DND-41 (cell line): ENCODE data around the gene MMP17.

Experiments used
- ATAC-seq: fragments of 200-7000 bp; cut with Tn5 transposase; 3 replicates; pipeline ENCODE4 v1.9.1; 2021; ENCODE audit warnings: low read depth; ENCODE audit not compliant: insufficient read depth
- DNase-seq: peaks from one replicate; pipeline ENCODE4 v3.0.0-alpha.2; 2020
- H2AFZ ChIP-seq: 2 replicates; pipeline ENCODE4 v1.6.0; 2012; ENCODE audit warnings: low read depth, low read length
- H3K27ac ChIP-seq: 2 replicates; pipeline ENCODE4 v1.5.1; 2012; ENCODE audit warnings: low read length, inconsistent platforms
- H3K27me3 ChIP-seq: fragments of 200-600 bp; sonication (generic); 2 replicates; pipeline ENCODE4 v1.6.0; 2012; ENCODE audit warnings: low read length, mild to moderate bottlenecking, inconsistent platforms; ENCODE audit not compliant: insufficient read depth, poor library complexity
- H3K36me3 ChIP-seq: 2 replicates; pipeline ENCODE4 v1.5.1; 2012; ENCODE audit warnings: low read length, inconsistent platforms; ENCODE audit not compliant: insufficient read depth
- H3K4me1 ChIP-seq: 2 replicates; pipeline ENCODE4 v1.5.1; 2012; ENCODE audit warnings: mild to moderate bottlenecking, low read length; ENCODE audit not compliant: insufficient read depth
- H3K4me2 ChIP-seq: 2 replicates; pipeline ENCODE4 v1.6.0; 2012; ENCODE audit warnings: mild to moderate bottlenecking, moderate library complexity, low read length, inconsistent platforms; ENCODE audit not compliant: insufficient read depth
- H3K4me3 ChIP-seq, 2 experiments: fragments of 200-600 bp in 1 of 2; shearing (Covaris generic) in 1 of 2; 2 replicates each; pipeline ENCODE4 v1.5.1; 2012 to 2016; ENCODE audit warnings: inconsistent platforms in 2 of 2, low read length in 2 of 2, mild to moderate bottlenecking in 2 of 2, low read depth in 1 of 2, moderate library complexity in 1 of 2
- H3K79me2 ChIP-seq: 2 replicates; pipeline ENCODE4 v1.6.0; 2012; ENCODE audit warnings: low read length, inconsistent platforms; ENCODE audit not compliant: insufficient read depth
- H3K9ac ChIP-seq: 2 replicates; pipeline ENCODE4 v1.6.0; 2012; ENCODE audit warnings: low read depth, mild to moderate bottlenecking, inconsistent platforms, low read length, moderate library complexity
- H3K9me3 ChIP-seq: 2 replicates; pipeline ENCODE4 v1.5.1; 2012; ENCODE audit warnings: low read length, moderate library complexity, mild to moderate bottlenecking, inconsistent platforms; ENCODE audit not compliant: insufficient read depth, severe bottlenecking
- H4K20me1 ChIP-seq: 2 replicates; pipeline ENCODE4 v1.6.0; 2012; ENCODE audit warnings: low read length; ENCODE audit not compliant: insufficient read depth
- CTCF ChIP-seq: IDR thresholded peaks from 2 replicates; pipeline ENCODE4 v1.5.1; 2012; ENCODE audit warnings: borderline replicate concordance, low read length, moderate library complexity, mild to moderate bottlenecking; ENCODE audit not compliant: poor library complexity, severe bottlenecking; ENCODE audit errors: extremely low read depth
- EZH2 ChIP-seq: IDR thresholded peaks from 3 replicates; pipeline ENCODE4 v1.6.1; 2012; ENCODE audit warnings: borderline replicate concordance, low read depth, mild to moderate bottlenecking, moderate library complexity, low read length, inconsistent platforms; ENCODE audit not compliant: severe bottlenecking

The MMP17 gene

GRCh38 chr12:131844656-131845055 lies 16.5 kb downstream of the MMP17 start:
- Histone ChIP-seq H3K79me2 (no peaks in the 10 kb centered on the region), H3K27me3 (no peaks in the 10 kb centered on the region), H3K36me3 (no peaks in the 10 kb centered on the region), H3K9ac (no peak overlapping the region), H3K4me1 (no peaks in the 10 kb centered on the region), H3K9me3 (no peaks in the 10 kb centered on the region), H3K4me2 (no peak overlapping the region), H4K20me1 (no peaks in the 10 kb centered on the region), H3K27ac (no peak overlapping the region), H2AFZ (no peak overlapping the region), H3K4me3 (no peak overlapping the region)
- DNase-seq: no peak
- ATAC-seq: no peak
- TF ChIP-seq CTCF (no peak), EZH2 (no peak)

GRCh38 chr12:131845121-131845520 lies 16.9 kb downstream of the MMP17 start:
- Histone ChIP-seq H2AFZ (no peak overlapping the region), H3K9ac (no peak overlapping the region), H3K27me3 (no peaks in the 10 kb centered on the region), H3K4me2 (no peak overlapping the region), H4K20me1 (no peaks in the 10 kb centered on the region), H3K36me3 (no peaks in the 10 kb centered on the region), H3K79me2 (no peaks in the 10 kb centered on the region), H3K9me3 (no peaks in the 10 kb centered on the region), H3K4me3 (no peak overlapping the region), H3K4me1 (no peaks in the 10 kb centered on the region), H3K27ac (no peak overlapping the region)
- no peak for DNase-seq
- no peak for ATAC-seq
- TF ChIP-seq CTCF: no peak
- TF ChIP-seq EZH2: no peak

GRCh38 chr12:131847456-131847855 lies 19.3 kb downstream of the MMP17 start:
- H3K27ac ChIP-seq: no peak overlapping the region
- DNase-seq: no peak
- H4K20me1 ChIP-seq: no peaks in the 10 kb centered on the region
- H3K4me1 ChIP-seq: 0 out of 2 replicates have a peak, but pooled peaks cover under 1% of the 10 kb centered on the region
- H3K27me3 ChIP-seq: no peaks in the 10 kb centered on the region
- no peak overlapping the region for H2AFZ ChIP-seq
- TF ChIP-seq CTCF (no peak), EZH2 (no peak)
- H3K79me2 ChIP-seq: no peaks in the 10 kb centered on the region
- H3K4me3 ChIP-seq: no peak overlapping the region
- H3K9ac ChIP-seq: no peak overlapping the region
- no peaks in the 10 kb centered on the region for H3K9me3 ChIP-seq
- no peaks in the 10 kb centered on the region for H3K36me3 ChIP-seq
- no peak overlapping the region for H3K4me2 ChIP-seq
- ATAC-seq: no peak

- Histone ChIP-seq H3K9me3 (no peaks in the 10 kb centered on the region), H3K9ac (no peak overlapping the region), H3K36me3 (no peaks in the 10 kb centered on the region), H3K4me3 (no peak overlapping the region), H3K27me3 (no peaks in the 10 kb centered on the region), H4K20me1 (no peaks in the 10 kb centered on the region; the same call in 1 of the 2 replicates), H2AFZ (no peak overlapping the region), H3K4me2 (no peak overlapping the region), H3K4me1 (0 out of 2 replicates have a peak, but pooled peaks cover 4% of the 10 kb centered on the region), H3K27ac (no peak overlapping the region), H3K79me2 (no peaks in the 10 kb centered on the region)
- ATAC-seq (no peak), DNase-seq (no peak)
- TF ChIP-seq EZH2 (no peak), CTCF (no peak)
These were observed 20.6 kb downstream of the MMP17 start for GRCh38 chr12:131848753-131849152.
